Mesenchymal stem cell (in vitro differentiated cells and primary cell): Measurements from ENCODE around the gene EFR3B.

Experiments used
- DNase-seq: peaks from one replicate; pipeline ENCODE4 v3.0.0-alpha.2; 2013
- H2AFZ ChIP-seq: one replicate; pipeline ENCODE4 v1.6.1; 2013; ENCODE audit warnings: low read depth, mild to moderate bottlenecking, control low read depth, inconsistent platforms, low read length, moderate library complexity
- H2AK5ac ChIP-seq: 2 replicates; pipeline ENCODE4 v1.6.1; 2013; ENCODE audit warnings: low read length, moderate library complexity, mild to moderate bottlenecking, inconsistent platforms; ENCODE audit not compliant: severe bottlenecking
- H2BK120ac ChIP-seq: one replicate; pipeline ENCODE4 v1.6.1; 2013; ENCODE audit warnings: low read depth, mild to moderate bottlenecking, inconsistent platforms, low read length, moderate library complexity
- H2BK12ac ChIP-seq, 2 experiments: one replicate each; pipeline ENCODE4 v1.6.1; 2013; ENCODE audit warnings: inconsistent platforms in 2 of 2, low read length in 2 of 2, mild to moderate bottlenecking in 2 of 2, moderate library complexity in 2 of 2, control low read depth in 1 of 2
- H2BK15ac ChIP-seq: one replicate; pipeline ENCODE4 v1.6.1; 2013; ENCODE audit warnings: mild to moderate bottlenecking, low read depth, inconsistent platforms; ENCODE audit not compliant: poor library complexity, severe bottlenecking
- H2BK5ac ChIP-seq: 2 replicates; pipeline ENCODE4 v1.6.1; 2013; ENCODE audit warnings: low read depth, mild to moderate bottlenecking, low read length, control low read depth, inconsistent platforms; ENCODE audit not compliant: poor library complexity, severe bottlenecking
- H3K14ac ChIP-seq, 2 experiments: one replicate each; pipeline ENCODE4 v1.6.1; 2013; ENCODE audit warnings: inconsistent platforms in 2 of 2, low read length in 2 of 2, control low read depth in 1 of 2, mild to moderate bottlenecking in 1 of 2, moderate library complexity in 1 of 2
- H3K18ac ChIP-seq, 2 experiments: one replicate each; pipeline ENCODE4 v1.6.1; 2013; ENCODE audit warnings: inconsistent platforms in 2 of 2, low read length in 2 of 2, control low read depth in 1 of 2, low read depth in 1 of 2, mild to moderate bottlenecking in 1 of 2
- H3K23ac ChIP-seq, 2 experiments: one replicate each; pipeline ENCODE4 v1.6.1; 2013; ENCODE audit warnings: inconsistent platforms in 2 of 2, low read length in 2 of 2, mild to moderate bottlenecking in 2 of 2, moderate library complexity in 2 of 2, control low read depth in 1 of 2
- H3K27ac ChIP-seq: 2 replicates; pipeline ENCODE4 v1.5.1; 2013; ENCODE audit warnings: mild to moderate bottlenecking, moderate library complexity, low read length, control low read depth, inconsistent platforms; ENCODE audit not compliant: poor library complexity, severe bottlenecking
- H3K27me3 ChIP-seq, 2 experiments: 2 replicates each; pipeline versions ENCODE4 v1.6.1 to v1.7.0; 2013; ENCODE audit warnings: low read length in 2 of 2, mild to moderate bottlenecking in 2 of 2, moderate library complexity in 2 of 2, control low read depth in 1 of 2, inconsistent platforms in 1 of 2; ENCODE audit not compliant: control insufficient read depth in 1 of 2, insufficient read depth in 1 of 2
- H3K36me3 ChIP-seq, 2 experiments: 2 replicates each; pipeline versions ENCODE4 v1.6.1 to v1.7.0; 2013; ENCODE audit warnings: low read length in 2 of 2, control low read depth in 1 of 2, inconsistent platforms in 1 of 2, low read depth in 1 of 2, mild to moderate bottlenecking in 1 of 2; ENCODE audit not compliant: insufficient read depth in 2 of 2, control insufficient read depth in 1 of 2
- H3K4ac ChIP-seq, 2 experiments: one replicate each; pipeline ENCODE4 v1.6.1; 2013; ENCODE audit warnings: inconsistent platforms in 2 of 2, low read length in 2 of 2, mild to moderate bottlenecking in 2 of 2, moderate library complexity in 2 of 2, control low read depth in 1 of 2, low read depth in 1 of 2
- H3K4me1 ChIP-seq: 2 replicates; pipeline ENCODE4 v1.6.1; 2013; ENCODE audit warnings: low read depth, low read length, control low read depth; ENCODE audit not compliant: control insufficient read depth, insufficient read depth
- H3K4me2 ChIP-seq: 2 replicates; pipeline ENCODE4 v1.6.1; 2013; ENCODE audit warnings: low read length, mild to moderate bottlenecking, inconsistent platforms; ENCODE audit not compliant: poor library complexity, severe bottlenecking
- H3K4me3 ChIP-seq, 2 experiments: 2 replicates each; pipeline versions ENCODE4 v1.5.1 to v1.7.0; 2013; ENCODE audit warnings: low read length in 2 of 2, mild to moderate bottlenecking in 2 of 2, control low read depth in 1 of 2, low read depth in 1 of 2; ENCODE audit not compliant: insufficient read depth in 1 of 2
- H3K79me1 ChIP-seq: replicated peaks from 2 replicates; pipeline ENCODE4 v1.6.1; 2013; ENCODE audit warnings: mild to moderate bottlenecking, control low read depth, low read length, inconsistent platforms; ENCODE audit not compliant: poor library complexity, severe bottlenecking
- H3K9ac ChIP-seq: 2 replicates; pipeline ENCODE4 v1.7.0; 2013; ENCODE audit warnings: mild to moderate bottlenecking, low read length, moderate library complexity
- H3K9me3 ChIP-seq: 2 replicates; pipeline ENCODE4 v1.7.0; 2013; ENCODE audit warnings: mild to moderate bottlenecking, low read length; ENCODE audit not compliant: control insufficient read depth
- H4K8ac ChIP-seq: one replicate; pipeline ENCODE4 v1.6.1; 2013; ENCODE audit warnings: inconsistent platforms, mild to moderate bottlenecking, low read length, moderate library complexity
- H4K91ac ChIP-seq: one replicate; pipeline ENCODE4 v1.6.1; 2013; ENCODE audit warnings: mild to moderate bottlenecking, low read length, inconsistent platforms
- WGBS: methylation state at CpG from one replicate; pipeline ENCODE4 v1.1.7; 2013; ENCODE audit warnings: mixed read lengths; 5-methylcytosine and 5-hydroxymethylcytosine counted together

Gene EFR3B

DNA sequence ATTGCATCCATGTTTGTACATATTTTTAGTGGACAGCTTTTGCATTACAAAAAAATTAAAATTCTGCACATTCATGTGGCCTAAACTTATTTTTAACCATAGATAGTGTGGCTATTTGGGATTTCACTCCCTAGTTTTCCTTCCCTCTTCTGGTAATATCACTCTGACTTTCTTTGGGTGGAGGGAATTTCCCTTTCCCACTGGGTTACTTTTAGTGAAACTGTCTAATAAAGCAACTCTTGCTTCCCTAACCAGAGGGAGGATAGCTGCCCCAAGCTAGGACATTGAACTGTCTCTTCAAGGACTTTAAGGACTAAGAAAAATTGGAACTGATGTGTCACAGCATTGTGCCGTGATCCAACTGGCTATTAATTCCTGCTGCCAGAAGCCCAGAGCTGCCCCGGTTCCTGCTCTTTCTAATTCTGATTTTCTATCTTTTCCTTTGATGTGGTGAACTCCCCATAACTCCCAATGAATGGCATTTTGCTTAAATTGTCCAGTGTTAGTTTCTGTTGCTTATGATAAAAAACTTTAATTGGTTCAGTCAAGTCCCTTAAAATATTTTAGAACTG, 20.0 kb upstream of the EFR3B start:
- no peak overlapping the region for H4K91ac ChIP-seq
- H2AFZ ChIP-seq, result no peak overlapping the region
- H2BK12ac ChIP-seq, result no peak overlapping the region
- no peak overlapping the region for H2BK120ac ChIP-seq
- H3K4me1 ChIP-seq, result no peaks in the 10 kb centered on the region
- H3K9ac ChIP-seq, result no peak overlapping the region
- no peak overlapping the region for H3K23ac ChIP-seq
- H3K27me3 ChIP-seq, result no peaks in the 10 kb centered on the region
- no peak overlapping the region for H2AK5ac ChIP-seq
- no peak overlapping the region for H3K4me3 ChIP-seq
- 89% methylated on average over 1 of the region's 2 CpGs for WGBS
- no peak overlapping the region for H3K4me2 ChIP-seq
- H3K18ac ChIP-seq, result no peak overlapping the region
- H3K14ac ChIP-seq, result no peak overlapping the region
- no peak overlapping the region for H3K4ac ChIP-seq
- H3K79me1 ChIP-seq, result no peaks in the 10 kb centered on the region
- H3K27ac ChIP-seq, result no peak overlapping the region
- H3K36me3 ChIP-seq, result no peaks in the 10 kb centered on the region
- no peak overlapping the region for H4K8ac ChIP-seq
- no peak overlapping the region for H2BK15ac ChIP-seq
- no peak overlapping the region for H2BK5ac ChIP-seq
- no peaks in the 10 kb centered on the region for H3K9me3 ChIP-seq
- DNase-seq, result no peak

DNA sequence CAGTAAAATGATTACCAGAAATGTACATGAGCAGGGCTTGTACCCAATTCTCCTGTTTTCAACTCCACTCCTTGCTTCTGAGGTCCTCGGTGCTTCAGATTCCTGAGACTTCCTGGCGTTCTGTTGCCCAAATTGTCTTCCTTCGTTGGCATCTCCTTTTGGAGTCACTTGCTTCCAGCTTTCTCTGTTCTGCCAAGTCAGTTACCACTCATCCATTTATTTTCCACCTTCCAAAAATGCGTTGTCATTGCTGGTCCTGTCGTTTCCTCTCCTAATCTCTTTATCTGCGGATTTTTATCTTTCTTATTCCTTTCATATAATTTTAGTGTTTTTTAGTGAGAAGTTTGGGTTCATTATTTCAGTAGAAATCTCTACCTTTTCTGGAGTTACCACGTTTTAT, 18.5 kb upstream of the EFR3B start:
- Histone ChIP-seq H3K4me1 (no peaks in the 10 kb centered on the region), H3K4me2 (no peak overlapping the region), H3K36me3 (no peaks in the 10 kb centered on the region), H3K23ac (no peak overlapping the region), H3K18ac (no peak overlapping the region), H2AFZ (no peak overlapping the region), H3K27me3 (no peaks in the 10 kb centered on the region), H3K9me3 (no peaks in the 10 kb centered on the region), H3K9ac (no peak overlapping the region), H3K27ac (no peak overlapping the region), H2BK5ac (no peak overlapping the region), H2BK15ac (no peak overlapping the region), H4K8ac (no peak overlapping the region), H3K79me1 (no peaks in the 10 kb centered on the region), H2AK5ac (no peak overlapping the region), H2BK12ac (no peak overlapping the region), H3K4me3 (no peak overlapping the region), H2BK120ac (no peak overlapping the region), H4K91ac (no peak overlapping the region), H3K4ac (no peak overlapping the region), H3K14ac (no peak overlapping the region)
- no peak for DNase-seq
- WGBS, result 73% methylated on average over 3 of the region's 7 CpGs

DNA sequence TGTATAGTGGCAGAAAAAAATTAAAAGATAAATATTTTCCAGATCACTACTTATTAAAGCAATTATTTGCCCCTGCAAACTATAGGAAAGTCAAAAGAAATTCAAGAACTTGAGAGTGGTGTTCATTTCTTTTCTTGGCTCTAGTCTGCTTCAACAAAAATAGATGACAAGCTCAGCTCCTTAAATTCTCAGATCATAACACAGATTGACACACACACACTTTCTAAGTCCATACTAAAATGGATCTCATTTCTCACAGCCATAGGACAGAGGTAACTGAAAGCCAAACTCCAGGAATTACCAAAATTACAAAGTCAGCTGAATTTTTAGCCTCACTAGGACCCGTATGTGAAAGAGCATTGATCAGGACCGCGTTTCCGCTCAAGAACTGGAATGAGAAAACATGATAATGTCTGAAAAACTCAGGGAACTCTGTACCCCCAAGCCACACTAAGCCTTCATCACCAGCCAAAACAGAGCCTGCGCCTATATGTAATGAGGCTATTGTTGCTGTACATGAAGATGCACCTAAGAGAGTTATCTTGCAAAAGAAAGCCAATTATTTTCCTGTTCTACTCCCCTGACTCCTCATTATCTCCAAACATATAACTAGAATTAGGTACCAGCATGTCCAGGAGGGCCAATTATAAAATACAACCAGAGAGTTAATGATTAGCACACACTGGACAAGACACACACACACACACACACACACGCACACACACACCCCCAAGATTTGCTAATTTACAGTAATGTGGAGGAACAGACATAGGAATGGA, 16.5 kb upstream of the EFR3B start:
- no peak overlapping the region for H4K8ac ChIP-seq
- 93% methylated on average over 5 of the region's 6 CpGs for WGBS
- no peaks in the 10 kb centered on the region for H3K36me3 ChIP-seq
- no peak overlapping the region for H3K27ac ChIP-seq
- H3K23ac ChIP-seq, result no peak overlapping the region
- no peak for DNase-seq
- no peaks in the 10 kb centered on the region for H3K4me1 ChIP-seq
- H3K9me3 ChIP-seq, result no peaks in the 10 kb centered on the region
- no peak overlapping the region for H3K9ac ChIP-seq
- H3K79me1 ChIP-seq, result no peaks in the 10 kb centered on the region
- no peak overlapping the region for H3K4me2 ChIP-seq
- no peaks in the 10 kb centered on the region for H3K27me3 ChIP-seq
- H2BK5ac ChIP-seq, result no peak overlapping the region
- no peak overlapping the region for H3K18ac ChIP-seq
- H2BK12ac ChIP-seq, result no peak overlapping the region
- no peak overlapping the region for H2BK120ac ChIP-seq
- H2AK5ac ChIP-seq, result no peak overlapping the region
- H3K4ac ChIP-seq, result no peak overlapping the region
- H2AFZ ChIP-seq, result no peak overlapping the region
- no peak overlapping the region for H3K14ac ChIP-seq
- H2BK15ac ChIP-seq, result no peak overlapping the region
- H3K4me3 ChIP-seq, result no peak overlapping the region
- no peak overlapping the region for H4K91ac ChIP-seq

DNA sequence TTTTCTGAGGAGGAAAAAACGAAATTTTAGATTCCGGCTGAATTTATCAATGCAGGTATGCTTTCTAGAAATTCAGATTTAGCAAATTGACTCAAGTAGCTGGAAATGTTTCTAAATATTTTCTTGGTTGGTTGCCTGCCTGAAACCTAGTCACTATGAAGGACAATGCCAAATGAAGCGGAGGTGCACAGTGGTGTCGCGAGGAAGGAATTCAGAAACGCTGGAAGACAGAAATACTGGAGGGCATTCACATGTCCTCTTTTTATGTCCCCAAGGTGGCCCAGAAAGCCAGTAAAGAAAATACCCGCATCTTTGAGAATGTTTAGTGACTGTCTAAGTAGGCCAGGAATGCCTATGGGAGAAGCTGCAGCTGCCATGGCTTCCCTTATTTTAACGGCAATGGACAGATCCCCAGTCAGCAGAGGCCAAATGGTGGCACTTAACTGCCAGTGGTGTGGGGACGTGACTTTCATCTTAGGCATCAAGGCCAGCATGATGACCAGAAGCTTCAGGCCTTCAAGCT, 15.8 kb upstream of the EFR3B start:
- H3K79me1 ChIP-seq, result no peaks in the 10 kb centered on the region
- no peak overlapping the region for H2BK5ac ChIP-seq
- no peak overlapping the region for H3K9ac ChIP-seq
- H3K4ac ChIP-seq, result no peak overlapping the region
- H2BK12ac ChIP-seq, result no peak overlapping the region
- no peaks in the 10 kb centered on the region for H3K4me1 ChIP-seq
- H2BK15ac ChIP-seq, result no peak overlapping the region
- WGBS, result 84% methylated on average over 9 of the region's 9 CpGs
- H3K27ac ChIP-seq, result no peak overlapping the region
- H4K8ac ChIP-seq, result no peak overlapping the region
- DNase-seq, result no peak
- no peaks in the 10 kb centered on the region for H3K9me3 ChIP-seq
- H2AK5ac ChIP-seq, result no peak overlapping the region
- no peak overlapping the region for H3K14ac ChIP-seq
- H3K23ac ChIP-seq, result no peak overlapping the region
- H3K27me3 ChIP-seq, result no peaks in the 10 kb centered on the region
- no peak overlapping the region for H3K18ac ChIP-seq
- no peak overlapping the region for H2BK120ac ChIP-seq
- no peak overlapping the region for H2AFZ ChIP-seq
- H3K4me2 ChIP-seq, result no peak overlapping the region
- no peaks in the 10 kb centered on the region for H3K36me3 ChIP-seq
- no peak overlapping the region for H3K4me3 ChIP-seq
- H4K91ac ChIP-seq, result no peak overlapping the region
